AG09319 (cell line): Measurements from ENCODE around the gene STEAP3.

Experiments used
- DNase-seq: peaks from one replicate; pipeline ENCODE4 v3.0.0-alpha.2; 2010; ENCODE audit warnings: low read depth; ENCODE audit errors: extremely low read depth
- TF ChIP-seq, protein P1 (sequence below): IDR thresholded peaks from 2 replicates; pipeline ENCODE4 v1.5.1; 2011; ENCODE audit warnings: low read depth, mild to moderate bottlenecking, inconsistent platforms, low read length, moderate library complexity

The STEAP3 gene

DNA sequence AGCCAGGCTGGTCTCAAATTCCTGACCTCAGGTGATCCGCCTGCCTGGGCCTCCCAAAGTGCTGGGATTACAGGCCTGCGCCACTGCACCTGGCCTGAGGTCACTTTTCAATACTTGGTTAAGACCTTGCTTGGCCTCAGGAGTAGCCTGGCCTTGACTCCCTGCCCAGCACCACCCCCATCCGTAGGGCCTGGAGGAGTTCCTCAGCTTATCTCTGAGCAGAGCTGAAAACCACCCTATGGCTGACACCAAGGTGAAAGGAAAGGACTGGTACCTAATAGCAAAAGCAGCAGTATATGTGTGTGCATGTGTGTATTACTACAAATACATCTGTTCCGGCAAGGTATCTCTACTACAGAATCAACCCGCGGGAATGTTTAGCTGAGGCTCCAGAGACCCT, 56.0 kb downstream of the STEAP3 start:
- DNase-seq: no peak

DNA sequence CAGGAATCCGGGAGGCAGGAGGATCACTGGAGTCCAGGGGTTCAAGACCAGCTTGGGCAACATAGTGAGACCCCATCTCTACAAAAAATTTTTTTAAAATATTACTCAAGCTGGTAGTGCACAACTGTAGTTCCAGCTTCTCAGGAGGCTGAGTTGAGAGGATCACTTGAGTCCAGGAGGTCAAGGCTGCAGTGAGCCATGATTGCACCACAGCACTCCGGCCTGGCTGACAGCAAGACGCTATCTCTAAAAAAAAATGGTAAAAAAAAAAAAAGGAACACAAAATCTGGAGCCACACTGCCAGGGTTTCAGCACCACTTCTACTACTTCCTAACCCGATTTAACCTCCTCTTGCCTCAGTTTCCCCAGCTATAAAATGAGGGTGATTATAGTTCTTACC, 57.0 kb downstream of the STEAP3 start:
- TF ChIP-seq, protein P1, sequence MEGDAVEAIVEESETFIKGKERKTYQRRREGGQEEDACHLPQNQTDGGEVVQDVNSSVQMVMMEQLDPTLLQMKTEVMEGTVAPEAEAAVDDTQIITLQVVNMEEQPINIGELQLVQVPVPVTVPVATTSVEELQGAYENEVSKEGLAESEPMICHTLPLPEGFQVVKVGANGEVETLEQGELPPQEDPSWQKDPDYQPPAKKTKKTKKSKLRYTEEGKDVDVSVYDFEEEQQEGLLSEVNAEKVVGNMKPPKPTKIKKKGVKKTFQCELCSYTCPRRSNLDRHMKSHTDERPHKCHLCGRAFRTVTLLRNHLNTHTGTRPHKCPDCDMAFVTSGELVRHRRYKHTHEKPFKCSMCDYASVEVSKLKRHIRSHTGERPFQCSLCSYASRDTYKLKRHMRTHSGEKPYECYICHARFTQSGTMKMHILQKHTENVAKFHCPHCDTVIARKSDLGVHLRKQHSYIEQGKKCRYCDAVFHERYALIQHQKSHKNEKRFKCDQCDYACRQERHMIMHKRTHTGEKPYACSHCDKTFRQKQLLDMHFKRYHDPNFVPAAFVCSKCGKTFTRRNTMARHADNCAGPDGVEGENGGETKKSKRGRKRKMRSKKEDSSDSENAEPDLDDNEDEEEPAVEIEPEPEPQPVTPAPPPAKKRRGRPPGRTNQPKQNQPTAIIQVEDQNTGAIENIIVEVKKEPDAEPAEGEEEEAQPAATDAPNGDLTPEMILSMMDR: no peak
- DNase-seq: no peak

More for the DNA sequence above, 56.0 kb downstream of the STEAP3 start:
- TF ChIP-seq, protein P1: no peak

DNA sequence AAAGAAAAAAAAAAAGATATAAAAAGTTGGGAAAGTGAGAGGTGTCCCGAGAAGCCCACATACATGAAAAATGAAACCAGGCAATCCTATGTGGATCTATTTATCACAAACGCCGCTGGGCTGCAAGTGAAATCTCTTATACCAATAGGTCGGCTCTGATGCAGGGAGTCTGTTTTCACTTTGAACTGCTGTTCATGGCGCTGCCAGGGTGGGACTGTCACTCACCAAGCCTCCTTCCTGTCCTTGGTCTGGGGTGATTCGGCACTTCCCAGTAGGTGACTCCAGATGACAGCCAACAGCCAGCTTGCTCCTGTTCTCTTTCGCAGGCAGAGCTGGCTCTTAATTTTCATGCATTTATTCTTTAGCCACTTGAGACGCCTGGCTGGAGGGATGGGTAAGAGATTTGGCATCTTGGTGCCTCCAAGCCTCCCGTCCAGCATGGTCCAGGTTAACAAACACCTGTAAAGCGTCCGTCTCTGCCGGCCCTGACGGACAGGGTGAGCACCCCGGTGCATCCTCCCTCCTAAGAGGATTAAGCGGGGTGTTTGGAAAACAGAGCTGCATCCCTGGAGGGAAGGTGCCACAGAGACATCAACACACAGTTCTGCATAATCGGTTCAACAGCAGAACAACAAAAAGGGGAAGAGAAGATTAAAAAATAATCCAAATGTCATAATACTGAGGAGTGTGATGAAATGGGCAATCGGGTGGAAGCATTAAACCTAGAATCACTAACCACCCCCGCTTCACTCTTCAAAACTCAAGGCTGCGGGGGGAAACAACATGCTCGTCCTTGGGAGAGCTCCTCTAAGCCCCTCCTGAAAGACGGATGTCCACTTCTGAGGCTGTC, 58.7 kb downstream of the STEAP3 start:
- no peak for DNase-seq
- TF ChIP-seq, protein P1: no peak

DNA sequence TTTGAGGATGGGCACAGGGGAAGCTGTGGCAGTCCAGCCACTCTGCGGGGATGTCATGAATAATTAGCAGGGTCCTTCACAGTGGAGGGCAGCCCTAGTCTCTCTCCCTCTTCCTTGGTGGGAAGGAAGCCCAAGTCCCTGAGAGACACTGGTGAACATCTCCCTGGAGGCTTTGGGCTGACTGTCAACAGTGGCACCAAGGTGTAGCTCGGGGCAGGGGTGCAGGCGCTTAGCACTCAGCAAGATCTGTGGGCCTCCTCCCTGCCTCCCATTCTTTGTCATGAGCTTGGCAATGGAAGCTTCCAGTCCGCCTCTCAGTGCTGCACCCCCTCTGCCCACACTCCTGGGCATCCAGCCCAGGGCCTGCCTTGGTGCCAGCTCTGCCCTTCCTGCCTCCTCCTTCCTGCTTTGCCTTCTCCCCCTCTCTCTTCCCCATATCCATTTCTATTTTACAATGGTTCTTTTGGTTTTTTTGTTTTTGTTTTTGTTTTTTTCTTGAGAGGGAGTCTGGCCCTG, 59.4 kb downstream of the STEAP3 start:
- no peak for DNase-seq

DNA sequence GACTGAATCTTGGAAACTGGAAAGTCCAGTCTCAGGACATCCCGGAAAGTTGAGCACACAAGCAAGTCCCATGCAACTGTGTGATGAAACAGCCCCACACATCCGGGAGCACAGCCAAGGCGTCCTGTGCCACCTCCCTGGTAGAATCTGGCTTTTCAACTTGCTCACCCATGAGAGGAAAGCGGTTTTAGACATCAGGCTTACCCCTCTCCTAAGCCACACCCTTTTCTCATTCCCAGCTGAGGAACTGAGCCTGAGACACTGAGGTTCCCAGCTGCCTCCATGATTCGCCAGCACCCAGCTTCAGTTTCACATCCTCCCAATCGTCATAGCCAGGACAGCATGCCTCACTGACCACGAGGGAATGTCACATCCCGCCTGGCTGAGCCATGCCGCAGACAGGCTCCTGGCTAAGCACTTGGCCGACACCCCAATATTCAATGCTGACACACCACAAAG, 60.3 kb downstream of the STEAP3 start:
- DNase-seq: no peak

More for the DNA sequence above, 59.4 kb downstream of the STEAP3 start:
- TF ChIP-seq, protein P1: no peak

DNA sequence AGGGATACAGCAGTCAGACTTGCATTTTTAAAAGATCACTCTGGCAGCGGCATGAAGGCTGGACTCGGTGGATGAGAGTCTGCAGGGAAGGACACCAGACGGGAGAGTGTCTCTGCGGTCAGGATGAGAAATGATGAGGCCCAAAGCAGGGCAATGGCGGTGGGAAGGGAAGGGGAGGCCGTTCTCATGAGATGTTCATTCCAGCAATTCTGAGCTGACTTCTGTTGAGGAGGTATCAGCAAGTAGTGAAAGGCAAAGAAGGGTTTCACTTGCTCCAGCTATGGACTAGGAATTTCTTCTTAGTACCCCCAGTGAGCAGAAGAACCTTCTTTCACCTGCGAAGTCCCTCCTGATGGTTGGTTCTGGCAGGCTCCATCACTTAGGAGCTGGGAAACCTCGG, 63.0 kb downstream of the STEAP3 start:
- TF ChIP-seq, protein P1: no peak
- DNase-seq: no peak

More for the DNA sequence above, 60.3 kb downstream of the STEAP3 start:
- TF ChIP-seq, protein P1: no peak

DNA sequence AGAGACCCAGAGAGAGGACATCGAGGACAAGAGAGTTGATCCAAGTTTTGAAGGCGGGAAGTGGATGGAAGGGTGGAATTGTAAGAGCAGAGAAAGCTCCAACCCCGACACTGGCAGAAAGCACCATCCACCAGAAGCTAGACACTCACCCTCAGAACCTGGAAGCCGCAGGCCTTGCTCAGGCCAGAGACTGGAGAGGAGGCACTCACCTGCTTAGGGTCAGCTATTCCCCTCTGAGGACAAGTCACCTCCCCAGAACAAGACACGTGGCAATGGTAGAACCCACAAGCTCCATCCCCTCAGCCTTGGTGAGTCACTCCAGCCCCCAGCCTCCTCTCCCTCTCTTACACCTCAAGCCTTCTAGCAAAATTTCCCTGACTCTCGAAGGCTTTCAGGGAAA, 64.9 kb downstream of the STEAP3 start:
- TF ChIP-seq, protein P1: no peak
- no peak for DNase-seq
